ENCODE data around the gene FOXQ1.
"Not testable (repeated sequence)": the region's sequence is repeated elsewhere in the genome, so short reads cannot be mapped to it uniquely, and the experiment has no call there.

Gene FOXQ1

GRCh38 chr6:1290805-1291204 is 21.1 kb upstream of the FOXQ1 start:
- no peak for DNase-seq (ENCODE audit: low read depth)

- DNase-seq (ENCODE audit: low read depth): no peak
These were observed 20.5 kb upstream of the FOXQ1 start for GRCh38 chr6:1291381-1291780.

- DNase-seq (ENCODE audit: low read depth): no peak
These were observed 16.5 kb upstream of the FOXQ1 start for GRCh38 chr6:1295420-1295819.

- DNase-seq (ENCODE audit: low read depth): no peak
These were observed 15.8 kb upstream of the FOXQ1 start for GRCh38 chr6:1296079-1296478.

- DNase-seq (ENCODE audit: low read depth): no peak
These were observed 15.4 kb upstream of the FOXQ1 start for GRCh38 chr6:1296542-1296941.

GRCh38 chr6:1297746-1298145 is 14.2 kb upstream of the FOXQ1 start:
- DNase-seq (ENCODE audit: low read depth): no peak

- no peak for DNase-seq (ENCODE audit: low read depth)
These were observed 13.1 kb upstream of the FOXQ1 start for GRCh38 chr6:1298768-1299167.

GRCh38 chr6:1306133-1306532 is 5.8 kb upstream of the FOXQ1 start:
- no peak for DNase-seq (ENCODE audit: low read depth)

- DNase-seq (ENCODE audit: low read depth): no peak
These were observed 2.5 kb upstream of the FOXQ1 start for GRCh38 chr6:1309366-1309765.

- no peak for DNase-seq (ENCODE audit: low read depth)
These were observed 1.1 kb upstream of the FOXQ1 start for GRCh38 chr6:1310628-1311399.

GRCh38 chr6:1312203-1312472 is 240 bp downstream of the FOXQ1 start:
- DNase-seq (ENCODE audit: low read depth): no peak

GRCh38 chr6:1312473-1313367 is 822 bp downstream of the FOXQ1 start:
- no peak for DNase-seq (ENCODE audit: low read depth)

- no peak for DNase-seq (ENCODE audit: low read depth)
These were observed 1.5 kb downstream of the FOXQ1 start for GRCh38 chr6:1313384-1313766.

- no peak for DNase-seq (ENCODE audit: low read depth)
These were observed 2.0 kb downstream of the FOXQ1 start for GRCh38 chr6:1313767-1314503.

GRCh38 chr6:1314617-1315016 is 2.7 kb downstream of the FOXQ1 start:
- no peak for DNase-seq (ENCODE audit: low read depth)

- no peak for DNase-seq (ENCODE audit: low read depth)
These were observed 3.3 kb downstream of the FOXQ1 start for GRCh38 chr6:1315201-1315559.

GRCh38 chr6:1315560-1316386 is 3.9 kb downstream of the FOXQ1 start:
- no peak for DNase-seq (ENCODE audit: low read depth)

- DNase-seq (ENCODE audit: low read depth): no peak
These were observed 4.6 kb downstream of the FOXQ1 start for GRCh38 chr6:1316489-1316971.

- no peak for DNase-seq (ENCODE audit: low read depth)
These were observed 5.5 kb downstream of the FOXQ1 start for GRCh38 chr6:1317302-1317815.

GRCh38 chr6:1318036-1318435 is 6.1 kb downstream of the FOXQ1 start:
- DNase-seq (ENCODE audit: low read depth): no peak

GRCh38 chr6:1318584-1318983 is 6.7 kb downstream of the FOXQ1 start:
- DNase-seq (ENCODE audit: low read depth): not testable (repeated sequence)

- no peak for DNase-seq (ENCODE audit: low read depth)
These were observed 9.8 kb downstream of the FOXQ1 start for GRCh38 chr6:1321738-1322137.
